SU-DHL-6 (cell line): ENCODE measurements around the gene CFAP54.

Source experiments
- EZH2phosphoT487 ChIP-seq: fragments of 200-600 bp; sonication (generic), shearing (Covaris generic); conservative IDR thresholded peaks from 2 replicates; pipeline ENCODE4 v1.6.1; 2018; ENCODE audit warnings: mild to moderate bottlenecking, antibody characterized with exemption, low read length, moderate library complexity, mixed read lengths
- TF ChIP-seq, protein P1 (sequence below): fragments of 200-600 bp; sonication (generic); IDR thresholded peaks from one replicate; pipeline ENCODE4 v1.5.1; 2017; ENCODE audit warnings: antibody characterized with exemption, mild to moderate bottlenecking, low read length, moderate library complexity; ENCODE audit not compliant: insufficient read depth, poor library complexity, severe bottlenecking

GRCh38 chr12:96472384-96472783 lies 17.0 kb upstream of the CFAP54 start:
- TF ChIP-seq, protein P1, sequence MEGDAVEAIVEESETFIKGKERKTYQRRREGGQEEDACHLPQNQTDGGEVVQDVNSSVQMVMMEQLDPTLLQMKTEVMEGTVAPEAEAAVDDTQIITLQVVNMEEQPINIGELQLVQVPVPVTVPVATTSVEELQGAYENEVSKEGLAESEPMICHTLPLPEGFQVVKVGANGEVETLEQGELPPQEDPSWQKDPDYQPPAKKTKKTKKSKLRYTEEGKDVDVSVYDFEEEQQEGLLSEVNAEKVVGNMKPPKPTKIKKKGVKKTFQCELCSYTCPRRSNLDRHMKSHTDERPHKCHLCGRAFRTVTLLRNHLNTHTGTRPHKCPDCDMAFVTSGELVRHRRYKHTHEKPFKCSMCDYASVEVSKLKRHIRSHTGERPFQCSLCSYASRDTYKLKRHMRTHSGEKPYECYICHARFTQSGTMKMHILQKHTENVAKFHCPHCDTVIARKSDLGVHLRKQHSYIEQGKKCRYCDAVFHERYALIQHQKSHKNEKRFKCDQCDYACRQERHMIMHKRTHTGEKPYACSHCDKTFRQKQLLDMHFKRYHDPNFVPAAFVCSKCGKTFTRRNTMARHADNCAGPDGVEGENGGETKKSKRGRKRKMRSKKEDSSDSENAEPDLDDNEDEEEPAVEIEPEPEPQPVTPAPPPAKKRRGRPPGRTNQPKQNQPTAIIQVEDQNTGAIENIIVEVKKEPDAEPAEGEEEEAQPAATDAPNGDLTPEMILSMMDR: no peak
- no peak for TF ChIP-seq EZH2phosphoT487
